Spleen (tissue), 11 donors: ENCODE measurements around the gene CIT. TPM values are rescaled to one million over a fixed set of nuclear protein-coding genes. Genes with fewer than 3 reads are reported as not detected.

Source experiments
- DNase-seq: peaks from one replicate; pipeline ENCODE4 v3.0.0-alpha.2; 2020
- H3K27ac ChIP-seq, 8 donors: fragments of 200-600 bp; sonication (generic) in 7 of 8; 1 replicate in 4 of 8; 2 replicates in 4 of 8; pipeline versions ENCODE4 v1.5.0 to v1.8.0; 2016 to 2021; ENCODE audit warnings: inconsistent platforms in 4 of 8, mild to moderate bottlenecking in 4 of 8, moderate library complexity in 1 of 8
- H3K27me3 ChIP-seq, 7 donors: fragments of 200-600 bp; sonication (generic) in 6 of 7; replicated peaks in 1 of 7; 1 replicate in 4 of 7; 2 replicates in 3 of 7; pipeline versions ENCODE4 v1.5.0 to v1.8.0; 2016 to 2021; ENCODE audit warnings: inconsistent platforms in 3 of 7, mild to moderate bottlenecking in 1 of 7
- H3K36me3 ChIP-seq, 6 donors: fragments of 200-600 bp; sonication (generic) in 5 of 6; 1 replicate in 4 of 6; 2 replicates in 2 of 6; pipeline versions ENCODE4 v1.5.0 to v1.8.0; 2016 to 2021; ENCODE audit warnings: inconsistent platforms in 2 of 6
- H3K4me1 ChIP-seq, 6 donors: fragments of 200-600 bp; sonication (generic) in 5 of 6; 1 replicate in 3 of 6; 2 replicates in 3 of 6; pipeline versions ENCODE4 v1.5.0 to v1.8.0; 2016 to 2021; ENCODE audit warnings: inconsistent platforms in 3 of 6
- H3K4me3 ChIP-seq, 8 donors: fragments of 200-600 bp; sonication (generic) in 7 of 8; 1 replicate in 4 of 8; 2 replicates in 4 of 8; pipeline versions ENCODE4 v1.5.0 to v1.8.0; 2016 to 2021; ENCODE audit warnings: inconsistent platforms in 4 of 8, mild to moderate bottlenecking in 4 of 8, moderate library complexity in 2 of 8
- H3K9me3 ChIP-seq, 8 donors: fragments of 200-600 bp; sonication (generic) in 7 of 8; 1 replicate in 4 of 8; 2 replicates in 4 of 8; pipeline versions ENCODE4 v1.5.0 to v1.8.0; 2016 to 2021; ENCODE audit warnings: inconsistent platforms in 4 of 8
- POLR2A ChIP-seq, 3 donors: fragments of 450-650 bp; IDR thresholded peaks; one replicate each; pipeline ENCODE4 v1.5.1; 2017; ENCODE audit warnings: antibody characterized with exemption in 3 of 3, mild to moderate bottlenecking in 1 of 3
- POLR2AphosphoS5 ChIP-seq, 3 donors: sonication (generic); formaldehyde crosslinking; IDR thresholded peaks; one replicate each; pipeline ENCODE4 v1.5.1; 2017; ENCODE audit warnings: antibody characterized with exemption in 3 of 3
- WGBS, 5 donors: extraction: QIAGEN DNeasy Blood & Tissue Kit in 3 of 5; methylation state at CpG; one replicate each; pipeline versions ENCODE4 v1.1.5 to v1.1.7; 2013 to 2018; 5-methylcytosine and 5-hydroxymethylcytosine counted together
- intact Hi-C: fragments of 100-400 bp; cut with DNase I; formaldehyde crosslinking; loops from one replicate; pipeline ENCODE4 v1.15.0; 2023; ENCODE audit warnings: low total_unique reads
- polyA plus RNA-seq, 3 donors: library from polyadenylated mRNA; stranded (reverse); fragments of 200-250 nt; gene quantifications; one replicate each; pipeline ENCODE4 v1.2.1, GENCODE V29; 2013
- total RNA-seq, 7 donors: library from RNA; depleted of rRNA in 3 of 7; stranded (reverse); fragments of >200 nt in 3 of 7; fragmentation: NEBNext Ultra II Directional in 4 of 7; extraction: Animal tissue kit (Norgen Biotek cat#: 25700) in 4 of 7; gene quantifications; one replicate each; pipeline versions ENCODE4 v1.1.0 to v1.2.1, GENCODE V29; 2016 to 2021
- TF ChIP-seq, protein P1 (sequence below), 11 experiments: fragments of 200-600 bp in 7 of 11; fragments of 450-650 bp in 4 of 11; sonication (generic) in 4 of 11; IDR thresholded peaks in 8 of 11; conservative IDR thresholded peaks in 3 of 11; 1 replicate in 7 of 11; 2 replicates in 4 of 11; pipeline versions ENCODE4 v1.4.0 to v1.8.0; 2016 to 2021; ENCODE audit warnings: antibody characterized with exemption in 11 of 11, inconsistent platforms in 4 of 11, mild to moderate bottlenecking in 1 of 11
- donor health status: healthy with polysubstance abuse.
- donor health status: DM: no; HTN: no; CAD: no; lungs with moderate emphysema.
- donor health status: DM: no; HTN: no; CAD: no.
- donor health status: Bipolar disorder and iron deficiency.
- donor health status: healthy.
- donor health status: DM: no; HTN: no; CAD: no.
- donor health status: DM: yes; HTN: yes; CAD: no.

The CIT gene
- total and polyA plus RNA-seq, 10 donors: 1.9 to 54.3 (median 24.5) TPM

- no peaks in the 10 kb centered on the region for H3K4me1 ChIP-seq
- H3K9me3 ChIP-seq: no peaks in the 10 kb centered on the region
- H3K27me3 ChIP-seq: no peaks in the 10 kb centered on the region
- peaks cover 0 to 72% (median 0%) of the 10 kb centered on the region in 6 donors for H3K36me3 ChIP-seq
- intact Hi-C loops: no loop called here
- H3K4me3 ChIP-seq: no peak overlapping the region
- TF ChIP-seq POLR2A (IDR thresholded peaks at IDR 0.05) (no peak), POLR2AphosphoS5 (IDR thresholded peaks at IDR 0.05) (no peak)
- TF ChIP-seq, protein P1, sequence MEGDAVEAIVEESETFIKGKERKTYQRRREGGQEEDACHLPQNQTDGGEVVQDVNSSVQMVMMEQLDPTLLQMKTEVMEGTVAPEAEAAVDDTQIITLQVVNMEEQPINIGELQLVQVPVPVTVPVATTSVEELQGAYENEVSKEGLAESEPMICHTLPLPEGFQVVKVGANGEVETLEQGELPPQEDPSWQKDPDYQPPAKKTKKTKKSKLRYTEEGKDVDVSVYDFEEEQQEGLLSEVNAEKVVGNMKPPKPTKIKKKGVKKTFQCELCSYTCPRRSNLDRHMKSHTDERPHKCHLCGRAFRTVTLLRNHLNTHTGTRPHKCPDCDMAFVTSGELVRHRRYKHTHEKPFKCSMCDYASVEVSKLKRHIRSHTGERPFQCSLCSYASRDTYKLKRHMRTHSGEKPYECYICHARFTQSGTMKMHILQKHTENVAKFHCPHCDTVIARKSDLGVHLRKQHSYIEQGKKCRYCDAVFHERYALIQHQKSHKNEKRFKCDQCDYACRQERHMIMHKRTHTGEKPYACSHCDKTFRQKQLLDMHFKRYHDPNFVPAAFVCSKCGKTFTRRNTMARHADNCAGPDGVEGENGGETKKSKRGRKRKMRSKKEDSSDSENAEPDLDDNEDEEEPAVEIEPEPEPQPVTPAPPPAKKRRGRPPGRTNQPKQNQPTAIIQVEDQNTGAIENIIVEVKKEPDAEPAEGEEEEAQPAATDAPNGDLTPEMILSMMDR (IDR thresholded peaks at IDR 0.05 in 8 of 11, conservative IDR thresholded peaks at IDR 0.05 in 3 of 11): no peak
- no peak overlapping the region for H3K27ac ChIP-seq
- WGBS, 5 donors: 90 to 96% (median 95%) methylated on average over 8 of the region's 8 CpGs
- no peak for DNase-seq
These were observed 20.0 kb downstream of the CIT start for GRCh38 chr12:119857041-119857591.

- intact Hi-C loops: no loop called here
- H3K27me3 ChIP-seq: no peaks in the 10 kb centered on the region
- peaks cover 0 to 82% (median 0%) of the 10 kb centered on the region in 6 donors for H3K36me3 ChIP-seq
These were observed 26.8 kb downstream of the CIT start for GRCh38 chr12:119850330-119850729.

GRCh38 chr12:119843100-119843499 lies 34.0 kb downstream of the CIT start:
- no peak for DNase-seq
- Histone ChIP-seq H3K4me1 (no peaks in the 10 kb centered on the region), H3K9me3 (peaks cover 0 to 13% (median 9%) of the 10 kb centered on the region in 8 donors), H3K27me3 (no peaks in the 10 kb centered on the region), H3K4me3 (no peak overlapping the region), H3K36me3 (peaks cover 0 to 52% (median 0%) of the 10 kb centered on the region in 6 donors), H3K27ac (no peak overlapping the region)
- intact Hi-C loops: no loop called here
- TF ChIP-seq, protein P1 (IDR thresholded peaks at IDR 0.05 in 8 of 11, conservative IDR thresholded peaks at IDR 0.05 in 3 of 11): no peak
- TF ChIP-seq POLR2A (IDR thresholded peaks at IDR 0.05): no peak
- no peak for TF ChIP-seq POLR2AphosphoS5 (IDR thresholded peaks at IDR 0.05)
- WGBS, 5 donors: 84 to 96% (median 88%) methylated on average over 2 of the region's 2 CpGs

More at GRCh38 chr12:119850330-119850729, 26.8 kb downstream of the CIT start:
- TF ChIP-seq, protein P1 (IDR thresholded peaks at IDR 0.05 in 8 of 11, conservative IDR thresholded peaks at IDR 0.05 in 3 of 11): no peak
- TF ChIP-seq POLR2AphosphoS5 (IDR thresholded peaks at IDR 0.05) (no peak), POLR2A (IDR thresholded peaks at IDR 0.05) (no peak)
- H3K4me1 ChIP-seq: no peaks in the 10 kb centered on the region
- H3K27ac ChIP-seq: no peak overlapping the region
- 78 to 97% (median 84%) methylated on average over 1 of the region's 1 CpG for WGBS, 5 donors
- no peaks in the 10 kb centered on the region for H3K9me3 ChIP-seq
- no peak overlapping the region for H3K4me3 ChIP-seq
- DNase-seq: no peak

DNA sequence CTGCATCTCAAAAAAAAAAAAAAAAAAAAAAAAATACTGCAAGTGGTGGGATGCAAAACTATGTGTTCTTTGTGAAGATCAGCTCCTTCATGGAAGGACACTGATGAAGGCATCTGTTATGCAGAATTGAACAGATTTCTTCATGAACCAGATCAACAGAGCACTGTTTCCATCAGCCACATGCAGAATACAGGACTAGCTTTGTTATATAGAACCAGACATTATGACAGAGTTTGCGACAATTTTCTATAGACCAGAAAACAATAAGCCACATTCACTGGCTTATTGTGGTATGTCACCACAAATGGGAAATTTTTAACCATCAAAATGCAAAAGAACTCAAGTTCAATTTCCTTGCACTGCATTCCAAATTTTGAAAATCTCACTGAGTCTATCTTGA lies 34.7 kb downstream of the CIT start:
- Histone ChIP-seq H3K4me3 (no peak overlapping the region), H3K27ac (no peak overlapping the region), H3K4me1 (no peaks in the 10 kb centered on the region), H3K27me3 (no peaks in the 10 kb centered on the region), H3K36me3 (peaks cover 0 to 44% (median 0%) of the 10 kb centered on the region in 6 donors), H3K9me3 (peaks cover 0 to 13% (median 9%) of the 10 kb centered on the region in 8 donors)
- TF ChIP-seq, protein P1 (IDR thresholded peaks at IDR 0.05 in 8 of 11, conservative IDR thresholded peaks at IDR 0.05 in 3 of 11): no peak
- TF ChIP-seq POLR2A (IDR thresholded peaks at IDR 0.05) (no peak), POLR2AphosphoS5 (IDR thresholded peaks at IDR 0.05) (no peak)
- intact Hi-C loops: no loop called here
- WGBS, 5 donors: 95 to 100% (median 97%) methylated on average over 1 of the region's 1 CpG
- no peak for DNase-seq
